Fibroblast of lung (primary cell): ENCODE measurements around the gene RBBP9.

ENCODE experiments used
- EZH2 ChIP-seq: IDR thresholded peaks from 2 replicates; pipeline ENCODE4 v1.5.1; 2012; ENCODE audit warnings: low read length, control low read depth, mild to moderate bottlenecking; ENCODE audit errors: missing control alignments
- TF ChIP-seq, protein P1 (sequence below), 2 donors: IDR thresholded peaks in 1 of 2; conservative IDR thresholded peaks in 1 of 2; 1 replicate in 1 of 2; 2 replicates in 1 of 2; pipeline ENCODE4 v1.5.1; 2011 to 2012; ENCODE audit warnings: low read length in 2 of 2, control low read depth in 1 of 2, inconsistent platforms in 1 of 2, low read depth in 1 of 2, mild to moderate bottlenecking in 1 of 2

DNA sequence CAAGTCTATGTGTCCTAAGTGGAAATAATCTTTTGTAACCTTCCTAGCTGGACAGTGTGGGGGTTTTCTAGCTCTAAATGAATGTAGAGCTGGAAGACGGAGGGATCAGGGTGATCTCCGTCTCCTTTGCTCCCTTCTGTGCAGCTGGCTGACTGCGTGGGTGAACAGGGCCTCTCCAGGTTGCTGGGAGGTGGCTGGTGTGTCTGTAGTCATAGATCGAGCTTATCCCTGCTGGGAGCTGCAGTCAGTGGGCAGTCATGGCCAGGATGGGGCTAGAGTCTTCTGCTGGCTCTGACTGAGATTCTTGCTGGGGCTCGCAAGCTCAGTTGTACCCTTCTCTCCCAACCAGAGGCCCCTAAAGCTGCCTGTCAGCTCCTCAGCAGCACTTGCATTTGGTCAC, 17.1 kb upstream of the RBBP9 start:
- TF ChIP-seq, protein P1, sequence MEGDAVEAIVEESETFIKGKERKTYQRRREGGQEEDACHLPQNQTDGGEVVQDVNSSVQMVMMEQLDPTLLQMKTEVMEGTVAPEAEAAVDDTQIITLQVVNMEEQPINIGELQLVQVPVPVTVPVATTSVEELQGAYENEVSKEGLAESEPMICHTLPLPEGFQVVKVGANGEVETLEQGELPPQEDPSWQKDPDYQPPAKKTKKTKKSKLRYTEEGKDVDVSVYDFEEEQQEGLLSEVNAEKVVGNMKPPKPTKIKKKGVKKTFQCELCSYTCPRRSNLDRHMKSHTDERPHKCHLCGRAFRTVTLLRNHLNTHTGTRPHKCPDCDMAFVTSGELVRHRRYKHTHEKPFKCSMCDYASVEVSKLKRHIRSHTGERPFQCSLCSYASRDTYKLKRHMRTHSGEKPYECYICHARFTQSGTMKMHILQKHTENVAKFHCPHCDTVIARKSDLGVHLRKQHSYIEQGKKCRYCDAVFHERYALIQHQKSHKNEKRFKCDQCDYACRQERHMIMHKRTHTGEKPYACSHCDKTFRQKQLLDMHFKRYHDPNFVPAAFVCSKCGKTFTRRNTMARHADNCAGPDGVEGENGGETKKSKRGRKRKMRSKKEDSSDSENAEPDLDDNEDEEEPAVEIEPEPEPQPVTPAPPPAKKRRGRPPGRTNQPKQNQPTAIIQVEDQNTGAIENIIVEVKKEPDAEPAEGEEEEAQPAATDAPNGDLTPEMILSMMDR (conservative IDR thresholded peaks at IDR 0.05 in 1 of 2, IDR thresholded peaks at IDR 0.05 in 1 of 2; ENCODE audit: low read depth in 1 of 2, low read length in 2 of 2): no peak
- no peak for TF ChIP-seq EZH2
